GM19438 (cell line): Measurements from ENCODE around the gene IBA57.

Experiments used
- ATAC-seq: cut with Tn5 transposase; IDR thresholded peaks from one replicate; pipeline ENCODE4 v1.9.1; 2021; ENCODE audit warnings: low read depth; ENCODE audit not compliant: unreplicated experiment

The IBA57 gene

GRCh38 chr1:228155596-228156514 lies 9.7 kb upstream of the IBA57 start:
- ATAC-seq = no peak

GRCh38 chr1:228156515-228156881 lies 9.1 kb upstream of the IBA57 start:
- no peak for ATAC-seq

DNA sequence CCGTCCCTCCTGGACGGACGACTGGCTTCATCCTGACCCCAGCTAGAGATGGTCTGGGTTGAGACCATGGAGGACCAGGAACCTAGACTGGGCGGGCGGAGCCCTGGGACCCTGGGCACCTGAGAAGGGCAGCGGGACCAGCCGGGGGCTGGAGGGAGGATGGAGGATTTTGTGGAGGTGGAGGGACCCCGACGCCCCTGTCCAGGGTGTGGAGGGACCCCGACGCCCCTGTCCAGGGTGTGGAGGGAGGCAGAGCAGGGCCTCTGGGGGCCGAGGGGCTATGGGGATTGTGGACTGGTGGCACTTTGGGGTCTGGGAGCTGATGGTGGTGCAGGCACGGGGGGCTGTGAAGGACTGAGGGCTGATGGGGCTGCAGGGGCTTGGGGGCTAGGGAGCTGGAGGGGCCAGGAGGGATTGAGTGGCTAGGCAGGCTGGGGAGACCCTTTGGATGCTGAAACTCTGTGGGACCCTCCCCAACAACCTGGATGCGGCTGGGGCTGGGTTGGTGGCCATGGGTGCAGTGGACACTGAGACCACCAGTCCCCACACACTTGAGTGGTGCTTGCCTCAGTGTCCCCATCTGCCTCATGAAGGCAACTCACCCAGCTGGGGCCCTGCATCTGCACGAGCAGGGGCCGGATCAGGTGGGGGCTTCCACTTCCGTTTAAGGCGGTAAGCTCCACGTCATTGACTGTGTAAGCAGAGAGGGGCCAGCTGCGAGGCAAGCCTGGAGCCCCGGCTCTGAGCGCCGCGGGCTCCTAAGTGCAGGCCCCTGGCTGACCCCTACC lies 8.5 kb upstream of the IBA57 start:
- no peak for ATAC-seq

DNA sequence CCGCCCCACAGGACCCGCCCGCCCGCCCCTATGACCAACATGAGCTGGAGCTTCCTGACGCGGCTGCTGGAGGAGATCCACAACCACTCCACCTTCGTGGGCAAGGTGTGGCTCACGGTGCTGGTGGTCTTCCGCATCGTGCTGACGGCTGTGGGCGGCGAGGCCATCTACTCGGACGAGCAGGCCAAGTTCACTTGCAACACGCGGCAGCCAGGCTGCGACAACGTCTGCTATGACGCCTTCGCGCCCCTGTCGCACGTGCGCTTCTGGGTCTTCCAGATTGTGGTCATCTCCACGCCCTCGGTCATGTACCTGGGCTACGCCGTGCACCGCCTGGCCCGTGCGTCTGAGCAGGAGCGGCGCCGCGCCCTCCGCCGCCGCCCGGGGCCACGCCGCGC lies 7.9 kb upstream of the IBA57 start:
- ATAC-seq = no peak

DNA sequence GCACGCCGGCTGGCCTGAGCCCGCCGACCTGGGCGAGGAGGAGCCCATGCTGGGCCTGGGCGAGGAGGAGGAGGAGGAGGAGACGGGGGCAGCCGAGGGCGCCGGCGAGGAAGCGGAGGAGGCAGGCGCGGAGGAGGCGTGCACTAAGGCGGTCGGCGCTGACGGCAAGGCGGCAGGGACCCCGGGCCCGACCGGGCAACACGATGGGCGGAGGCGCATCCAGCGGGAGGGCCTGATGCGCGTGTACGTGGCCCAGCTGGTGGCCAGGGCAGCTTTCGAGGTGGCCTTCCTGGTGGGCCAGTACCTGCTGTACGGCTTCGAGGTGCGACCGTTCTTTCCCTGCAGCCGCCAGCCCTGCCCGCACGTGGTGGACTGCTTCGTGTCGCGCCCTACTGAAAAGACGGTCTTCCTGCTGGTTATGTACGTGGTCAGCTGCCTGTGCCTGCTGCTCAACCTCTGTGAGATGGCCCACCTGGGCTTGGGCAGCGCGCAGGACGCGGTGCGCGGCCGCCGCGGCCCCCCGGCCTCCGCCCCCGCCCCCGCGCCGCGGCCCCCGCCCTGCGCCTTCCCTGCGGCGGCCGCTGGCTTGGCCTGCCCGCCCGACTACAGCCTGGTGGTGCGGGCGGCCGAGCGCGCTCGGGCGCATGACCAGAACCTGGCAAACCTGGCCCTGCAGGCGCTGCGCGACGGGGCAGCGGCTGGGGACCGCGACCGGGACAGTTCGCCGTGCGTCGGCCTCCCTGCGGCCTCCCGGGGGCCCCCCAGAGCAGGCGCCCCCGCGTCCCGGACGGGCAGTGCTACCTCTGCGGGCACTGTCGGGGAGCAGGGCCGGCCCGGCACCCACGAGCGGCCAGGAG lies 7.2 kb upstream of the IBA57 start:
- ATAC-seq = no peak

- no peak for ATAC-seq
Observed at GRCh38 chr1:228159008-228159665, 6.5 kb upstream of the IBA57 start.

GRCh38 chr1:228160201-228160761 lies 5.3 kb upstream of the IBA57 start:
- ATAC-seq = no peak

GRCh38 chr1:228161362-228161761 lies 4.2 kb upstream of the IBA57 start:
- no peak for ATAC-seq

DNA sequence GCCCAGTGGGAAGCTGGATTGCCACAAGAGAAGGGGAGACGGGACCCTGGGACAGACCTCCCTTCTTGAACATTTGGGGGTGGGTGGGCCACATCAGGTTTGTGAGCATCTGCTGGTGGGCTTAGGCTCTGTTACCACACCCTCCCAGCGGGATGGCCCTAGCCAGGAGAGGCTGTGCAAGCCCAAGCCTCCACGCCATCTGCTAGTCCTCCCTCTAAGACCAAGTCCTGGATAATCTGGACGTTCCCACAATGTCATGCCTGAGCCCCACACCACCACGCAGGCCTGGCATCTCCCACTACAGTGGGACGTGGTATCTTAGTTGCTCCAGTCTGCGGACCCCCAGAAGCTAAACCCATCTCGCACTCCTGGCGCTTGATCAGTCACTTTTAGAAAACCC lies 3.7 kb upstream of the IBA57 start:
- ATAC-seq = no peak

- ATAC-seq = no peak
Observed at GRCh38 chr1:228162286-228163006, 3.2 kb upstream of the IBA57 start.

- no peak for ATAC-seq
Observed at GRCh38 chr1:228163007-228163753, 2.4 kb upstream of the IBA57 start.

DNA sequence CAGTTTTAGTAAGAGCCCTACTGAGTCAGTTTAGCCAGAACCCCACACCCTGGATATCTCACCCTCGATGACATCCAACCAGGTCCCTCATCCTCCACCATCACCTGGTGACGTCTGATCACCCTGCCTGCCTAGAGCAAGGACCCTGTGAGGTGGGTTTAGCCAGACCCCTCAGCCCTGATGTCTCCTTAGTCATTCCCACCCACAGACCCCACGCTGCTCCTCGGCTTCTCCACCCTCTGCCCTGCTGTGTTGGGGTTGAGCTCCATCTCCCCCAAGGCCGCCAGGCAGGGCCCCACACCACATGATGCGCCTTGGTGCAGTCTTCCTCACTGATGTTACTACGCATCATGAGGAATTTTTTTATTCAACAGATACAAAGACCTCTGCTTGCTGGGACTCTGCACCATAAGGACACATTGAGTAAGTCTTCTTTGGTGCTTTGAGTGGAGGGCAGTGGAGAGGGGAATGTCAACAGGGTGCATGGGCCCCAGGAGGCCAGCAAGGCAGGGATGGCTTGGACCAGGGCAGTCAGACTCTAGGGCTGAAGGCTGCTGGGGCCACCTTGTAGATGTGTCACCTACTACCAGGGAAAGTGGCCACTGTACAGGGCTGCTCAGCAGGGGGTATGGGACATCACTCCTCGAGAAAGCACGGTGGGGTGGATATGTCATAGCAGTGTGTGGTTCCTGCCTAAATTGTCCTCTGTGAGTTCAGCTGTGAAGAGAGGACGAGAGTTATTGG lies 1.7 kb upstream of the IBA57 start:
- no peak for ATAC-seq

- ATAC-seq = no peak
Observed at GRCh38 chr1:228164561-228165371, 838 bp upstream of the IBA57 start.

- peak; percentile 22 for ATAC-seq
Observed at GRCh38 chr1:228166170-228166936, 749 bp downstream of the IBA57 start.

- no peak for ATAC-seq
Observed at GRCh38 chr1:228168563-228169270, 3.1 kb downstream of the IBA57 start.

DNA sequence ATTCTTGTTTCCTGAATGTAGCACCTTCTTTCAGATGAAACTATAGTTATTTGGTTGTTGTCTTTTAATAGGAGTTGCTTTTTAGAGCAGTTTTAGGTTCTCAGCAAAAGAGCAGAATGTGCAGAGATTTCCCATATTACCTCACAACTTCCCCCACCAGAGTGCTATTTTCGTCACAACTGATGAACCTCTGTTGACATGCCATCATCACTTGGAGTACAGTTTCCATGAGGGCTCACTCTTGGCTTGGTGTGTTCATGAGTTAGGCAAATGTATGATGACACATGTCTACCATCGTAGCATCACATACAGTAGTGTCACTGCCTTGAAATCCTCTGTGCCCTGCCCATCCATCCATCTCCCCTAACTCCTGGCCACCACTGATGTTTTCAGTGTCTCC lies 3.7 kb downstream of the IBA57 start:
- ATAC-seq = no peak
